COLO668 (cell line): ENCODE results near the gene BAIAP2.

ENCODE experiments used
- DNase-seq: peaks from one replicate; lab custom pipeline; 2025; ENCODE audit not compliant: unreplicated experiment; lab: John Stamatoyannopoulos, UW

The BAIAP2 gene

GRCh38 chr17:81154961-81155360 is 120.0 kb downstream of the BAIAP2 start:
- no peak for DNase-seq

- DNase-seq = no peak
Measured at GRCh38 chr17:81156866-81157805, 122.2 kb downstream of the BAIAP2 start.

- no peak for DNase-seq
Measured at GRCh38 chr17:81157848-81158687, 123.1 kb downstream of the BAIAP2 start.

- DNase-seq = no peak
Measured at GRCh38 chr17:81158688-81159590, 124.0 kb downstream of the BAIAP2 start.

- no peak for DNase-seq
Measured at GRCh38 chr17:81159611-81160265, 124.8 kb downstream of the BAIAP2 start.

DNA sequence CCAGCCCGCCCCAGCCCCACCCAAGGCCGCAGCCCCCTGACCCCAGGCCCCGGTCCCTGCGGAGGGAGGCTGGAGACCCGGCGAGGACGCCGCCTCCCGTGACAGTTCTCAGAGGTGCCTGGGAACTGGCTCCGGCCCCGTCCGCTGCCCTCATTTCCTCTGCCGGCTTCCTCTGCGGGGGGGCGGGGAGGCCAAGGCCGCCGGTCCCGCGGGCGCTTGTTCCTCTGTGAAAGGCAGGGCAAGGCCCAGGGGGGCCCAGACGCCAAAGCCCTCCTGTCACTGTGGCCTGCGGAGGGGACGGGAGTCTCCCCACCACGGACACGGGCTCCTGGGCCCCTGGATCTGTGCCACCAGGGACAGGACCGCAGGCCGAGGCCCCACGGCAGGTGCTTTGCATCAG is 125.4 kb downstream of the BAIAP2 start:
- DNase-seq = no peak

GRCh38 chr17:81160747-81161453 is 125.9 kb downstream of the BAIAP2 start:
- DNase-seq = no peak

DNA sequence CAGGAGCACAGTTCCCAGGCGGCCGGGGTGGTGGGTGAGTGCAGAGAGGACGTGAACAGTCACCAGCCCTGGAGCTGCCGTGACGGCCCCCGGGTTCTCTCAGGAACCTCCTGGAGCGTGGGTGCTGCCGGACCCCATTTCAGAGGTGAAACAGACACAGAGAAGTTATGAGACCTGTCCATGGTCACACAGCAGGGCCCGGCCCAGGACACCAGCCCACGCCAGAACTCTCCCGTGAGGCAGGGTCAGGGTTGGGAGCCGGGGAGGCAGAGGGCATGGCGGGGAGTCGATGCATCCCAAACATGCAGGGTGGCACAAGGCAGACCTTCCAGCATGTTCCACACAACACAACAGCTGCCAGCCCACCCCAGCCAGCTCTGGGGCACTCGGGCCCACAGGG is 126.6 kb downstream of the BAIAP2 start:
- no peak for DNase-seq

- DNase-seq = no peak
Measured at GRCh38 chr17:81161972-81162371, 127.0 kb downstream of the BAIAP2 start.

GRCh38 chr17:81162491-81162890 is 127.5 kb downstream of the BAIAP2 start:
- DNase-seq = peak; percentile 16

DNA sequence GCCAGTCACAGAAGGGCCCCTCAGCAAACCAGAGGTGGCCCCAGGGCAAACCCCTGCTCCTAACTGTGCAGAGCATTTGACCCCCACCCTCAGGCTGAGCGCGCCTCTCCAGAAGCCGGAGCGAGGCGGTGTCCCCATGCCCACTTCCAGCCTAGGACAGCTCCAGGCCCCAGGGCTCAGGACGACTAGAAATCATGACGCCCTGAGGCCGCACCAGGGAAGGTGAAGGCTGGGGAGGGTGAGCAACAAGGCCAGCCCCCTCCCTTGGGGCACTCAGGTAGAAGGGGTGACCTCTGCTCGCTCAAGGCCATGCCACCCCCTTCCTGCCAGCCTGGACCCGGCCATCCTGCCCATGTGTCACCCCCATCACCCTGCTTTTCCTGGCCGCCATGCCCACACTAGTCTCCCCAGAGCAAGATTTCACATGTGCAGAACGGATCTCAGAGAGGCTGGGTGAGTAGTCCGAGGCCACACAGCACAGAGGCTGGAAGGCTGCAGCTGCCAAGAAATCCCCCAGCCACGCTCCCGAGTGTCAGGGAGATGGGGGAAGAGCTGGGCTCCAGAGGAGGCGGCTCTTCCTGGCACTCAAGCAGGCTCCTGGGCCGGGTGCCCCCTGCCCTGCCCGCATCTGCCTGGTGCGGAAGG is 128.2 kb downstream of the BAIAP2 start:
- DNase-seq = no peak

DNA sequence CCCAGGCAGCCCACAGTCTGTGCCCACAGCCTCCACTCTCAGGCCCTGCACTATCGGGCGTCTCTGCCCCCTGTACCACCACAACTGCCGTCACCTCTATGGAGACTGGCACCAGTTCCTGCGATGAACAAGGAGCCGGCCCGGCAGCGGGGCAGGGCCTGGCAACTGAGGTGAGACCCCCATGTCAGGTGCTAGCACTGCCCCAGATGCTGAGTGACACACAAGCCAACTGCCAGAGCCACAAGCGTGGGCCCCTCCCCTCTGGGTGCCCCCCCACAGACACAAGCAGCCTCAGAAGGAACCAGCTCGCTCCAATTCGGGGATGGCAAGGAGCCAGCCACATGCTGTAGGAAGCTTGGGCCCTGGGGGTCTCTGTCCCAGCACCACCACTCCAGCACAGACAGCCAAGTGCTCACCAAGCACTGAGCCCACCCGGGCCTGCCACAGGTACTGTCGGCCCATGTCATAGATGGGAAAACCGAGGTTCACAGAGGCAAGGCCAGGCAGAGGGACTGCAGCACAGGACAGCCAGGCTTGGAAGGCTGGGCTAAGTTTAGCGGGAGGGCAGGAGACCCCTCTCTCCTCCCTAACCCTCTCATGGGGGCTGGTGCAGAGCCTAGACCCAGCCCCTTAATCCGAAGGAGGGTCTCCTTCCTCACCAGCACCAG is 128.9 kb downstream of the BAIAP2 start:
- DNase-seq = no peak

DNA sequence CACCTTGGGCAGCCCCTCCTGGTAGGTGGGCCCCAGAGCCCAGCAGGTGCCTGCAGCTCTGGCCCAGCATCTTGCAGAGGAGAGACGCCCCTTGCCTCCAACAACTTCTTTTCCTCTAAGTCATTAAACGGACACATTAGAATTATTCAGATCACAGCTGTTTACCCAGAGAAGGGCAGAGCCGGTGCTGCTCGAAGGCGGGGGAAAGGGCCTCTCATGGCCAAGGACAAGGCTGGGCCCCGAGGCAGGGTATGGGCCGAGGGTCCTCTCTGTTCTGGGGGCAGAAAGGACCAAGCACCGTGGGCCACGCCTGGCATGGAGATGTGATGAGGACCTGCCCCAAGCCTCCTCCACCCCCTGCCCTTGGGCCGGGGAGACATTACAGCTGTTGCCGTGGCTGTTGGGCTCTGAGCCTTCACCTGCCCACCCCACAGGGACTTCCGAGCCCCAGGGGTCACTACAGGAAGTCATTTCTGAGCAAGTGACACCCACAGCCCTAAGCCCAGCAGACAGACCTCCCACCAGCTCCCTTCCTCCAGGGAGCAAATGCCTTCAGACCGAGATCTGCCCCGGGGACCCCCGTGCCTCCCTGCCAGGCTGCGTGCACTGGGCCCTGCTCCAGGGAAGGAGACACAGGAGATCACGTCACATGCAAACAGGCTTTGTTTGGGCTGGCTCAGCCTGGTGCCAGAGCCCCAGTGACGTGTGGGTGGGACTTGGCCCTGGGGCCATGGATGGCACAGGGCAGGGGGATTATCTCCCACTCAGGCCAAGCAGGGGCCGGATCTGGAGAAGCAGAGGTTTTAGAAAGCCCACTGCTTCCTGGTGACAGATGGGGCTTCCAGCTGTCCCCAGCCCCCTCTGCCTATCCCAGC is 129.7 kb downstream of the BAIAP2 start:
- peak; percentile 16 for DNase-seq

GRCh38 chr17:81165246-81166032 is 130.5 kb downstream of the BAIAP2 start, which contains the start of gene PVALEF:
Gene PVALEF, plus strand, starts transcription at chr17:81165507. Its CDS starts 15,720 bp downstream, at chr17:81181227.
- DNase-seq = peak; percentile 12

- DNase-seq = no peak
Measured at GRCh38 chr17:81166033-81166492, 131.1 kb downstream of the BAIAP2 start, which contains the start of gene AATK. Gene AATK, minus strand, starts transcription at chr17:81166221. Its CDS starts 229 bp downstream, at chr17:81165992.
